Uterus (tissue), 2 donors: ENCODE measurements around the gene MMS22L.

Experiments used
- CTCF ChIP-seq, 4 experiments: fragments of 200-600 bp in 2 of 4; fragments of 450-650 bp in 2 of 4; sonication (generic) in 2 of 4; IDR thresholded peaks; one replicate each; pipeline ENCODE4 v1.5.1; 2016 to 2019; ENCODE audit warnings: antibody characterized with exemption in 4 of 4, mild to moderate bottlenecking in 2 of 4, moderate library complexity in 1 of 4
- POLR2A ChIP-seq, 2 donors: fragments of 450-650 bp; IDR thresholded peaks; one replicate each; pipeline ENCODE4 v1.6.1; 2016; ENCODE audit warnings: antibody characterized with exemption in 2 of 2, mild to moderate bottlenecking in 1 of 2, moderate library complexity in 1 of 2

DNA sequence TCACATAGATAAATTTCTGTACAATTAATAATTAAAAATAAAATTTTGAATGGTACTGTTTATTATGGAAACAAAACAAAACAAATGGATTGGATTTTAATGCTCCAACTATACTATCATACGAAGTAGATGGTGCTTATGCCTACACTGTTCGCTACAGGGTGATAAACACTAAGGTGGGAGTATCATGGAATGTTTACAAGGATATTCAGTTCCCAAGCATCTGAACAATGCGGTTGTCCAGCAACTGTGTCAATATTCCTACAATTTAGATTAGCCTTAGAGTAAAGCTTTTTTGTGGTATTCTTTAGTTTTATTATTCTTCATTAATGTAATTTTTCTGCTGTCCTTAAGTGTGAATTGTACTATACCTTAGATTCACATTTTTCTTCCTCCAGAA is 105.1 kb downstream of the MMS22L start:
- no peak for TF ChIP-seq CTCF (IDR thresholded peaks at IDR 0.05)
- no peak for TF ChIP-seq POLR2A (IDR thresholded peaks at IDR 0.05)
